ENCODE data around the gene CUEDC2. TPM values are rescaled to one million over a fixed set of nuclear protein-coding genes. Genes with fewer than 3 reads are reported as not detected.

Gene CUEDC2
- total RNA-seq, 1 donor from 2014 or later, result 42.4 TPM

Small RNA genes lying within 50 kb of the gene (microRNA-seq; reads per million reads assigned to microRNA genes)
- 3,330 reads per million, percentile 86 among the genes with 10 or more reads in this experiment for gene MIR146B (ENCODE audit: borderline number of aligned reads)

Other genes starting within 250 kb of the CUEDC2 start
- 7.2 TPM for gene ELOVL3, start 206.3 kb downstream of the CUEDC2 start, total RNA-seq
- gene PITX3, start 191.1 kb downstream of the CUEDC2 start, total RNA-seq, result not detected
- 34.9 TPM for gene GBF1, start 187.0 kb downstream of the CUEDC2 start, total RNA-seq
- gene NFKB2, start 36.9 kb downstream of the CUEDC2 start, total RNA-seq, result 43.0 TPM
- not detected for gene PSD, start 13.8 kb downstream of the CUEDC2 start, total RNA-seq
- 15.4 TPM for gene FBXL15, start 11.7 kb downstream of the CUEDC2 start, total RNA-seq
- 0.22 TPM for gene C10orf95, start 19.0 kb upstream of the CUEDC2 start, total RNA-seq
- 111 TPM for gene ACTR1A, start 70.1 kb upstream of the CUEDC2 start, total RNA-seq
- gene SUFU, start 71.4 kb upstream of the CUEDC2 start, total RNA-seq, result 11.6 TPM
- gene TRIM8, start 211.9 kb upstream of the CUEDC2 start, total RNA-seq, result 146 TPM